ENCODE measurements around the gene NSMCE4A. TPM values are rescaled to one million over a fixed set of nuclear protein-coding genes. Genes with fewer than 3 reads are reported as not detected.

The NSMCE4A gene
- total and polyA plus RNA-seq, 9 of the 15 experiments (the other 6 are each of a cell fraction or from before 2014, with no cell fraction given), result 8.4 to 88.5 (median 46.4) TPM

GRCh38 chr10:121974535-121975294, at the start of gene NSMCE4A (continued):
- TF ChIP-seq ZBTB33 (CRISPR knock-in tag; IDR thresholded peaks at IDR 0.05) (no peak), PTRF (tag; IDR thresholded peaks at IDR 0.05) (no peak), NFYB (IDR thresholded peaks at IDR 0.05; ENCODE audit: extremely low read depth, insufficient read length) (no peak), DDX20 (tag; IDR thresholded peaks at IDR 0.05; ENCODE audit: low read depth) (no peak), GTF3C2 (IDR thresholded peaks at IDR 0.05; ENCODE audit: borderline replicate concordance, extremely low read depth, insufficient read length) (no peak), RAD21 (CRISPR knock-in tag; conservative IDR thresholded peaks at IDR 0.05 in 1 of 2, IDR thresholded peaks at IDR 0.05 in 1 of 2) (no peak), ARID4B (CRISPR knock-in tag; IDR thresholded peaks at IDR 0.05) (no peak), ZNF75A (CRISPR knock-in tag; IDR thresholded peaks at IDR 0.05) (no peak), ZNF77 (CRISPR knock-in tag; IDR thresholded peaks at IDR 0.05) (no peak), JUND (IDR thresholded peaks at IDR 0.05; ENCODE audit: borderline replicate concordance, low read depth, low read length) (peak; percentile 28; the same call in 1 of the 2 replicates), JUND (tag; IDR thresholded peaks at IDR 0.05; ENCODE audit: borderline replicate concordance, low read depth, low read length) (no peak)
- TF ChIP-seq, protein P1, sequence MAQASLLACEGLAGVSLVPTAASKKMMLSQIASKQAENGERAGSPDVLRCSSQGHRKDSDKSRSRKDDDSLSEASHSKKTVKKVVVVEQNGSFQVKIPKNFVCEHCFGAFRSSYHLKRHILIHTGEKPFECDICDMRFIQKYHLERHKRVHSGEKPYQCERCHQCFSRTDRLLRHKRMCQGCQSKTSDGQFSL (CRISPR knock-in tag; IDR thresholded peaks at IDR 0.05), result no peak
- TF ChIP-seq, protein P1 (tag; IDR thresholded peaks at IDR 0.05), result no peak
- TF ChIP-seq, protein P2, sequence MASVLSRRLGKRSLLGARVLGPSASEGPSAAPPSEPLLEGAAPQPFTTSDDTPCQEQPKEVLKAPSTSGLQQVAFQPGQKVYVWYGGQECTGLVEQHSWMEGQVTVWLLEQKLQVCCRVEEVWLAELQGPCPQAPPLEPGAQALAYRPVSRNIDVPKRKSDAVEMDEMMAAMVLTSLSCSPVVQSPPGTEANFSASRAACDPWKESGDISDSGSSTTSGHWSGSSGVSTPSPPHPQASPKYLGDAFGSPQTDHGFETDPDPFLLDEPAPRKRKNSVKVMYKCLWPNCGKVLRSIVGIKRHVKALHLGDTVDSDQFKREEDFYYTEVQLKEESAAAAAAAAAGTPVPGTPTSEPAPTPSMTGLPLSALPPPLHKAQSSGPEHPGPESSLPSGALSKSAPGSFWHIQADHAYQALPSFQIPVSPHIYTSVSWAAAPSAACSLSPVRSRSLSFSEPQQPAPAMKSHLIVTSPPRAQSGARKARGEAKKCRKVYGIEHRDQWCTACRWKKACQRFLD (CRISPR knock-in tag; IDR thresholded peaks at IDR 0.05), result no peak

Measured in K562 (cell line).